ENCODE data around the gene MYOF. TPM values are rescaled to one million over a fixed set of nuclear protein-coding genes. Genes with fewer than 3 reads are reported as not detected.
A peak's percentile ranks its signal among the peaks of the same experiment; 100 is the strongest.

Gene MYOF
- polyA plus RNA-seq, 1 donor (not counting 4 experiments of a cell fraction or from before 2014, with no cell fraction given) = 232 TPM

DNA sequence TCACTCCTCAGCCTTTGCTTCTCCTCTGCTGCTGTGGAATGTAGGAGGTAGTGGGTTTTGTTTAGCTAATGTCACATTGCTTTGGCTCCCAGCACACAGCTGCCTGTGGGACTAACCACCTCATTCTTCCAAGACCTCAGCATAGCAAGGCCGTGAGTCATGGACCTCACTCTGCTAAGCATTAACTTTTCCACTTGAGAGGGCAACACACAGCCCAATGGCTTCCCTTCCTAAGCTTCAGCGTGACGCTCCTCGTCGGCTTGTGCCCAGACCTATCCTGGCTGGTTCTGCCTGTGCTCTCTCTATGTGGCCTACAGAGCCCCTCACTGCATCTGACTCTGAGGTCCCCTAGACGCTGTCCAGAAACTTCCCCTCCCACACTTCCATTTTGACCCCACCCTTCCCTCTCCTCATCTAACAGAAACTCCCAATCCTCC is 23.3 kb downstream of the MYOF start:
- peak overlapping the region; percentile 67 for H3K4me2 ChIP-seq (ENCODE audit: control insufficient read depth, extremely low read depth, insufficient read depth, low read depth, low read length)
- no peaks in the 10 kb centered on the region for H3K9me3 ChIP-seq (ENCODE audit: control insufficient read depth, low read depth, low read length)
- H3K27ac ChIP-seq (ENCODE audit: control insufficient read depth, insufficient read depth, low read length) = peak overlapping the region; percentile 83
- H3K4me1 ChIP-seq (ENCODE audit: control insufficient read depth, extremely low read depth, insufficient read depth, low read length) = peaks cover 47% of the 10 kb centered on the region
- H3K36me3 ChIP-seq (ENCODE audit: control insufficient read depth in 2 of 2, extremely low read depth in 1 of 2, insufficient read depth in 2 of 2, low read length in 2 of 2) = peaks cover 18 to 34% of the 10 kb centered on the region in 2 experiments
- no peaks in the 10 kb centered on the region for H4K20me1 ChIP-seq (ENCODE audit: control insufficient read depth, extremely low read depth, insufficient read depth, low read length)
- no peaks in the 10 kb centered on the region for H3K9me1 ChIP-seq (ENCODE audit: control insufficient read depth, extremely low read depth, insufficient read depth, low read length)
- peak; percentile 100 for FAIRE-seq
- H3K27me3 ChIP-seq (ENCODE audit: control insufficient read depth, extremely low read depth, insufficient read depth, low read length) = no peaks in the 10 kb centered on the region
- H3K79me2 ChIP-seq (ENCODE audit: control insufficient read depth, insufficient read depth, low read length) = peaks cover 69% of the 10 kb centered on the region
- H3K9ac ChIP-seq (ENCODE audit: control insufficient read depth, extremely low read depth, insufficient read depth, low read length) = peak overlapping the region; percentile 52
- dilution Hi-C loops (cut with MboI; ENCODE audit: extremely low pct_ligation_motif_present, low sequenced_read_pairs) = no loop called here
- DNase-seq (ENCODE audit: low read depth, low spot score) = peak; percentile 92
- no peak overlapping the region for H3K4me3 ChIP-seq (ENCODE audit: control insufficient read depth in 2 of 3, extremely low read depth in 1 of 3, insufficient read depth in 2 of 3, low read depth in 1 of 3, low read length in 3 of 3)
- TF ChIP-seq, protein P1, sequence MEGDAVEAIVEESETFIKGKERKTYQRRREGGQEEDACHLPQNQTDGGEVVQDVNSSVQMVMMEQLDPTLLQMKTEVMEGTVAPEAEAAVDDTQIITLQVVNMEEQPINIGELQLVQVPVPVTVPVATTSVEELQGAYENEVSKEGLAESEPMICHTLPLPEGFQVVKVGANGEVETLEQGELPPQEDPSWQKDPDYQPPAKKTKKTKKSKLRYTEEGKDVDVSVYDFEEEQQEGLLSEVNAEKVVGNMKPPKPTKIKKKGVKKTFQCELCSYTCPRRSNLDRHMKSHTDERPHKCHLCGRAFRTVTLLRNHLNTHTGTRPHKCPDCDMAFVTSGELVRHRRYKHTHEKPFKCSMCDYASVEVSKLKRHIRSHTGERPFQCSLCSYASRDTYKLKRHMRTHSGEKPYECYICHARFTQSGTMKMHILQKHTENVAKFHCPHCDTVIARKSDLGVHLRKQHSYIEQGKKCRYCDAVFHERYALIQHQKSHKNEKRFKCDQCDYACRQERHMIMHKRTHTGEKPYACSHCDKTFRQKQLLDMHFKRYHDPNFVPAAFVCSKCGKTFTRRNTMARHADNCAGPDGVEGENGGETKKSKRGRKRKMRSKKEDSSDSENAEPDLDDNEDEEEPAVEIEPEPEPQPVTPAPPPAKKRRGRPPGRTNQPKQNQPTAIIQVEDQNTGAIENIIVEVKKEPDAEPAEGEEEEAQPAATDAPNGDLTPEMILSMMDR (optimal IDR thresholded peaks at IDR 0.05 in 1 of 3, IDR thresholded peaks at IDR 0.05 in 1 of 3, conservative IDR thresholded peaks at IDR 0.05 in 1 of 3; ENCODE audit: extremely low read depth in 1 of 3, insufficient read depth in 2 of 3, low read length in 3 of 3) = no peak
- no peak for TF ChIP-seq EZH2 (IDR thresholded peaks at IDR 0.05; ENCODE audit: low read length)
- no peak overlapping the region for H2AFZ ChIP-seq (ENCODE audit: control insufficient read depth, low read length)

DNA sequence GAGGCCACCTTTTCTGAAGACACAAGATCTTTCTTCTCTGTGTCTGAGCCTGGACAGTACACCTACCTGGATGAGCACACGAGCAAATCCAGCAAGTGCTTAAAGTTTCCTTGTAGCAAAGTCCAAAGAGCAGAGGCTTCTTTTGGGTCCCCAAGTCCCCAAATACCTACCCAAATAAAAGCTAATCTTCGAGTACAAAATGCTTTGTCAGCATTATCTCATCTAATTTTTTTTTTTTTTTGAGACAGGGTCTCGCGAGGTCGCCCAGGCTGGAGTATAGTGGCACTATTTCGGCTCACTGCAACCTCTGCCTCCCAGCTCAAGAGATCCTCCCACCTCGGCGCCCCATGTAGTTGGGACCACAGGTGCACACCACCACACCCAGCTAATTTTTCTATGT is 24.6 kb downstream of the MYOF start:
- H3K36me3 ChIP-seq (ENCODE audit: control insufficient read depth in 2 of 2, extremely low read depth in 1 of 2, insufficient read depth in 2 of 2, low read length in 2 of 2) = peaks cover 18 to 38% of the 10 kb centered on the region in 2 experiments
- TF ChIP-seq EZH2 (IDR thresholded peaks at IDR 0.05; ENCODE audit: low read length) = no peak
- TF ChIP-seq, protein P1 (optimal IDR thresholded peaks at IDR 0.05 in 1 of 3, IDR thresholded peaks at IDR 0.05 in 1 of 3, conservative IDR thresholded peaks at IDR 0.05 in 1 of 3; ENCODE audit: extremely low read depth in 1 of 3, insufficient read depth in 2 of 3, low read length in 3 of 3) = no peak
- H4K20me1 ChIP-seq (ENCODE audit: control insufficient read depth, extremely low read depth, insufficient read depth, low read length) = no peaks in the 10 kb centered on the region
- H3K27me3 ChIP-seq (ENCODE audit: control insufficient read depth, extremely low read depth, insufficient read depth, low read length) = no peaks in the 10 kb centered on the region
- no peak overlapping the region for H3K27ac ChIP-seq (ENCODE audit: control insufficient read depth, insufficient read depth, low read length)
- FAIRE-seq (no peak), DNase-seq (ENCODE audit: low read depth, low spot score) (no peak)
- no peaks in the 10 kb centered on the region for H3K9me3 ChIP-seq (ENCODE audit: control insufficient read depth, low read depth, low read length)
- dilution Hi-C loops (cut with MboI; ENCODE audit: extremely low pct_ligation_motif_present, low sequenced_read_pairs) = no loop called here
- peaks cover 71% of the 10 kb centered on the region for H3K79me2 ChIP-seq (ENCODE audit: control insufficient read depth, insufficient read depth, low read length)
- no peak overlapping the region for H3K4me3 ChIP-seq (ENCODE audit: control insufficient read depth in 2 of 3, extremely low read depth in 1 of 3, insufficient read depth in 2 of 3, low read depth in 1 of 3, low read length in 3 of 3)
- H3K9ac ChIP-seq (ENCODE audit: control insufficient read depth, extremely low read depth, insufficient read depth, low read length) = no peak overlapping the region
- H3K9me1 ChIP-seq (ENCODE audit: control insufficient read depth, extremely low read depth, insufficient read depth, low read length) = no peaks in the 10 kb centered on the region
- H3K4me2 ChIP-seq (ENCODE audit: control insufficient read depth, extremely low read depth, insufficient read depth, low read depth, low read length) = no peak overlapping the region
- H3K4me1 ChIP-seq (ENCODE audit: control insufficient read depth, extremely low read depth, insufficient read depth, low read length) = peaks cover 38% of the 10 kb centered on the region
- H2AFZ ChIP-seq (ENCODE audit: control insufficient read depth, low read length) = no peak overlapping the region
